ENCODE measurements around the gene EXOC4.

DNA sequence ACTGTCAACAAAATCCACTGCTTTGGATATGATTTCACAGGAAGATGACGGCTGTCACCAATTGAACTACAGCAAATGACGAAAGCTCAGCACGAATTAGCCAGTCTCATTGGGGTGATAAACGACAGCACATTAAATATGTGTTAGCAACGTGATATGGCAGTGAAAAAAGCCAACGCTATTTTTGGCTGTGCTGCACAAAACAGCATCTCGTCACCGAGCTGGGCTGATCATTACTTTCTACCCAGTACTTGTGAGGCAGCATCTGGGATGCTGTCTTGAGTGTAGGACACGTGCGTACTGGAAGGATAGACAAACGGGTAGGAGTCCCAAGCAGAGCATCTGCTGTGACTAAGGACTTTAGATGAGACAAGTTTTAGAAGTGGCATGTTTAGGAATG, 138.3 kb downstream of the EXOC4 start:
- TF ChIP-seq ZNF274 (IDR thresholded peaks at IDR 0.05; ENCODE audit: low read depth, low read length) (no peak), YY1 (IDR thresholded peaks at IDR 0.05; ENCODE audit: insufficient read depth, insufficient read length) (no peak)

Measured in NT2/D1 (cell line).